GM19397 (cell line): ENCODE measurements around the gene SP3.

Source experiments
- ATAC-seq: cut with Tn5 transposase; IDR thresholded peaks from one replicate; pipeline ENCODE4 v1.9.1; 2021; ENCODE audit warnings: mild to moderate bottlenecking, moderate library complexity; ENCODE audit not compliant: unreplicated experiment

Gene SP3

GRCh38 chr2:173860082-173860481 lies 105.1 kb downstream of the SP3 start:
- ATAC-seq, result no peak

- no peak for ATAC-seq
Measured at GRCh38 chr2:173858291-173858731, 106.9 kb downstream of the SP3 start.
